Mesenchymal stem cell (in vitro differentiated cells and primary cell): ENCODE measurements around the gene PPP2R2D.
A peak's percentile ranks its signal among the peaks of the same experiment; 100 is the strongest.

ENCODE experiments used
- DNase-seq: peaks from one replicate; pipeline ENCODE4 v3.0.0-alpha.2; 2013
- H2AFZ ChIP-seq: one replicate; pipeline ENCODE4 v1.6.1; 2013; ENCODE audit warnings: low read depth, mild to moderate bottlenecking, control low read depth, inconsistent platforms, low read length, moderate library complexity
- H2AK5ac ChIP-seq: 2 replicates; pipeline ENCODE4 v1.6.1; 2013; ENCODE audit warnings: low read length, moderate library complexity, mild to moderate bottlenecking, inconsistent platforms; ENCODE audit not compliant: severe bottlenecking
- H2BK120ac ChIP-seq: one replicate; pipeline ENCODE4 v1.6.1; 2013; ENCODE audit warnings: low read depth, mild to moderate bottlenecking, inconsistent platforms, low read length, moderate library complexity
- H2BK12ac ChIP-seq, 2 experiments: one replicate each; pipeline ENCODE4 v1.6.1; 2013; ENCODE audit warnings: inconsistent platforms in 2 of 2, low read length in 2 of 2, mild to moderate bottlenecking in 2 of 2, moderate library complexity in 2 of 2, control low read depth in 1 of 2
- H2BK15ac ChIP-seq: one replicate; pipeline ENCODE4 v1.6.1; 2013; ENCODE audit warnings: mild to moderate bottlenecking, low read depth, inconsistent platforms; ENCODE audit not compliant: poor library complexity, severe bottlenecking
- H2BK5ac ChIP-seq: 2 replicates; pipeline ENCODE4 v1.6.1; 2013; ENCODE audit warnings: low read depth, mild to moderate bottlenecking, low read length, control low read depth, inconsistent platforms; ENCODE audit not compliant: poor library complexity, severe bottlenecking
- H3K14ac ChIP-seq, 2 experiments: one replicate each; pipeline ENCODE4 v1.6.1; 2013; ENCODE audit warnings: inconsistent platforms in 2 of 2, low read length in 2 of 2, control low read depth in 1 of 2, mild to moderate bottlenecking in 1 of 2, moderate library complexity in 1 of 2
- H3K18ac ChIP-seq, 2 experiments: one replicate each; pipeline ENCODE4 v1.6.1; 2013; ENCODE audit warnings: inconsistent platforms in 2 of 2, low read length in 2 of 2, control low read depth in 1 of 2, low read depth in 1 of 2, mild to moderate bottlenecking in 1 of 2
- H3K23ac ChIP-seq, 2 experiments: one replicate each; pipeline ENCODE4 v1.6.1; 2013; ENCODE audit warnings: inconsistent platforms in 2 of 2, low read length in 2 of 2, mild to moderate bottlenecking in 2 of 2, moderate library complexity in 2 of 2, control low read depth in 1 of 2
- H3K27ac ChIP-seq: 2 replicates; pipeline ENCODE4 v1.5.1; 2013; ENCODE audit warnings: mild to moderate bottlenecking, moderate library complexity, low read length, control low read depth, inconsistent platforms; ENCODE audit not compliant: poor library complexity, severe bottlenecking
- H3K27me3 ChIP-seq, 2 experiments: 2 replicates each; pipeline versions ENCODE4 v1.6.1 to v1.7.0; 2013; ENCODE audit warnings: low read length in 2 of 2, mild to moderate bottlenecking in 2 of 2, moderate library complexity in 2 of 2, control low read depth in 1 of 2, inconsistent platforms in 1 of 2; ENCODE audit not compliant: control insufficient read depth in 1 of 2, insufficient read depth in 1 of 2
- H3K36me3 ChIP-seq, 2 experiments: 2 replicates each; pipeline versions ENCODE4 v1.6.1 to v1.7.0; 2013; ENCODE audit warnings: low read length in 2 of 2, control low read depth in 1 of 2, inconsistent platforms in 1 of 2, low read depth in 1 of 2, mild to moderate bottlenecking in 1 of 2; ENCODE audit not compliant: insufficient read depth in 2 of 2, control insufficient read depth in 1 of 2
- H3K4ac ChIP-seq, 2 experiments: one replicate each; pipeline ENCODE4 v1.6.1; 2013; ENCODE audit warnings: inconsistent platforms in 2 of 2, low read length in 2 of 2, mild to moderate bottlenecking in 2 of 2, moderate library complexity in 2 of 2, control low read depth in 1 of 2, low read depth in 1 of 2
- H3K4me1 ChIP-seq: 2 replicates; pipeline ENCODE4 v1.6.1; 2013; ENCODE audit warnings: low read depth, low read length, control low read depth; ENCODE audit not compliant: control insufficient read depth, insufficient read depth
- H3K4me2 ChIP-seq: 2 replicates; pipeline ENCODE4 v1.6.1; 2013; ENCODE audit warnings: low read length, mild to moderate bottlenecking, inconsistent platforms; ENCODE audit not compliant: poor library complexity, severe bottlenecking
- H3K4me3 ChIP-seq, 2 experiments: 2 replicates each; pipeline versions ENCODE4 v1.5.1 to v1.7.0; 2013; ENCODE audit warnings: low read length in 2 of 2, mild to moderate bottlenecking in 2 of 2, control low read depth in 1 of 2, low read depth in 1 of 2; ENCODE audit not compliant: insufficient read depth in 1 of 2
- H3K79me1 ChIP-seq: replicated peaks from 2 replicates; pipeline ENCODE4 v1.6.1; 2013; ENCODE audit warnings: mild to moderate bottlenecking, control low read depth, low read length, inconsistent platforms; ENCODE audit not compliant: poor library complexity, severe bottlenecking
- H3K9ac ChIP-seq: 2 replicates; pipeline ENCODE4 v1.7.0; 2013; ENCODE audit warnings: mild to moderate bottlenecking, low read length, moderate library complexity
- H3K9me3 ChIP-seq: 2 replicates; pipeline ENCODE4 v1.7.0; 2013; ENCODE audit warnings: mild to moderate bottlenecking, low read length; ENCODE audit not compliant: control insufficient read depth
- H4K8ac ChIP-seq: one replicate; pipeline ENCODE4 v1.6.1; 2013; ENCODE audit warnings: inconsistent platforms, mild to moderate bottlenecking, low read length, moderate library complexity
- H4K91ac ChIP-seq: one replicate; pipeline ENCODE4 v1.6.1; 2013; ENCODE audit warnings: mild to moderate bottlenecking, low read length, inconsistent platforms
- WGBS: methylation state at CpG from one replicate; pipeline ENCODE4 v1.1.7; 2013; ENCODE audit warnings: mixed read lengths; 5-methylcytosine and 5-hydroxymethylcytosine counted together

The PPP2R2D gene

GRCh38 chr10:131970946-131971345, 70.1 kb downstream of the PPP2R2D start:
- Histone ChIP-seq H3K4me1 (peaks cover 12% of the 10 kb centered on the region), H3K36me3 (peaks cover 52 to 64% of the 10 kb centered on the region in 2 experiments), H2BK5ac (no peak overlapping the region), H3K4ac (no peak overlapping the region), H2BK120ac (no peak overlapping the region), H4K91ac (no peak overlapping the region), H3K27me3 (no peaks in the 10 kb centered on the region), H2AFZ (no peak overlapping the region), H3K27ac (no peak overlapping the region), H2BK15ac (no peak overlapping the region), H3K9me3 (no peaks in the 10 kb centered on the region), H3K4me2 (no peak overlapping the region), H3K18ac (no peak overlapping the region), H3K9ac (no peak overlapping the region), H4K8ac (no peak overlapping the region), H3K79me1 (peaks cover 34% of the 10 kb centered on the region), H2BK12ac (no peak overlapping the region), H3K4me3 (no peak overlapping the region), H3K23ac (no peak overlapping the region), H3K14ac (no peak overlapping the region), H2AK5ac (no peak overlapping the region)
- DNase-seq: no peak
- 96% methylated on average over 18 of the region's 18 CpGs for WGBS

GRCh38 chr10:131971591-131971990, 70.8 kb downstream of the PPP2R2D start:
- peaks cover 14% of the 10 kb centered on the region for H3K4me1 ChIP-seq
- H3K14ac ChIP-seq: no peak overlapping the region
- no peaks in the 10 kb centered on the region for H3K27me3 ChIP-seq
- no peak overlapping the region for H4K8ac ChIP-seq
- H3K4ac ChIP-seq: no peak overlapping the region
- no peak overlapping the region for H3K27ac ChIP-seq
- no peak overlapping the region for H2AK5ac ChIP-seq
- no peak for DNase-seq
- no peak overlapping the region for H3K4me3 ChIP-seq
- H3K23ac ChIP-seq: no peak overlapping the region
- peaks cover 49 to 57% of the 10 kb centered on the region in 2 experiments for H3K36me3 ChIP-seq
- H3K4me2 ChIP-seq: no peak overlapping the region
- H3K18ac ChIP-seq: no peak overlapping the region
- H2BK120ac ChIP-seq: no peak overlapping the region
- H2AFZ ChIP-seq: no peak overlapping the region
- H3K9ac ChIP-seq: no peak overlapping the region
- H3K9me3 ChIP-seq: no peaks in the 10 kb centered on the region
- H2BK15ac ChIP-seq: no peak overlapping the region
- H2BK5ac ChIP-seq: no peak overlapping the region
- peaks cover 34% of the 10 kb centered on the region for H3K79me1 ChIP-seq
- no peak overlapping the region for H4K91ac ChIP-seq
- no peak overlapping the region for H2BK12ac ChIP-seq
- WGBS: 96% methylated on average over 7 of the region's 7 CpGs

GRCh38 chr10:131972474-131973071, 71.8 kb downstream of the PPP2R2D start:
- H3K4me2 ChIP-seq: peak overlapping the region; percentile 23
- H2BK5ac ChIP-seq: no peak overlapping the region
- H3K27me3 ChIP-seq: no peaks in the 10 kb centered on the region
- peaks cover 33% of the 10 kb centered on the region for H3K79me1 ChIP-seq
- H3K4me3 ChIP-seq: peak overlapping the region in 1 of 2 experiments; percentile 21
- no peak overlapping the region for H4K8ac ChIP-seq
- DNase-seq: peak; percentile 22
- H3K23ac ChIP-seq: peak overlapping the region in 1 of 2 experiments; percentile 17
- no peak overlapping the region for H3K18ac ChIP-seq
- no peak overlapping the region for H3K27ac ChIP-seq
- no peak overlapping the region for H2AK5ac ChIP-seq
- no peak overlapping the region for H4K91ac ChIP-seq
- H3K9me3 ChIP-seq: no peaks in the 10 kb centered on the region
- H2BK15ac ChIP-seq: no peak overlapping the region
- WGBS: 77% methylated on average over 11 of the region's 11 CpGs
- H2AFZ ChIP-seq: no peak overlapping the region
- H2BK12ac ChIP-seq: no peak overlapping the region
- no peak overlapping the region for H3K4ac ChIP-seq
- peaks cover 44 to 48% of the 10 kb centered on the region in 2 experiments for H3K36me3 ChIP-seq
- H3K9ac ChIP-seq: no peak overlapping the region
- no peak overlapping the region for H3K14ac ChIP-seq
- peaks cover 19% of the 10 kb centered on the region for H3K4me1 ChIP-seq
- H2BK120ac ChIP-seq: no peak overlapping the region

- Histone ChIP-seq H3K9me3 (no peaks in the 10 kb centered on the region), H3K9ac (no peak overlapping the region), H2BK12ac (no peak overlapping the region), H3K79me1 (peaks cover 35% of the 10 kb centered on the region), H3K18ac (no peak overlapping the region), H2AFZ (no peak overlapping the region), H3K23ac (no peak overlapping the region), H4K8ac (no peak overlapping the region), H3K4ac (no peak overlapping the region), H3K36me3 (peaks cover 44 to 46% of the 10 kb centered on the region in 2 experiments), H2AK5ac (no peak overlapping the region), H3K27me3 (no peaks in the 10 kb centered on the region), H3K14ac (no peak overlapping the region), H2BK120ac (no peak overlapping the region), H3K27ac (no peak overlapping the region), H2BK5ac (no peak overlapping the region), H4K91ac (no peak overlapping the region), H2BK15ac (no peak overlapping the region), H3K4me3 (peak overlapping the region in 1 of 2 experiments; percentile 21), H3K4me2 (no peak overlapping the region), H3K4me1 (peaks cover 21% of the 10 kb centered on the region)
- DNase-seq: no peak
- WGBS: 93% methylated on average over 34 of the region's 34 CpGs
Measured at GRCh38 chr10:131973160-131973951, 72.5 kb downstream of the PPP2R2D start.
